ENCODE measurements around the gene RFLNA.

- TF ChIP-seq CTCF (IDR thresholded peaks at IDR 0.05), result no peak
- TF ChIP-seq EZH2 (IDR thresholded peaks at IDR 0.05; ENCODE audit: borderline replicate concordance, insufficient read depth, low read depth, low read length, poor library complexity, severe bottlenecking), result no peak
Measured at GRCh38 chr12:124314207-124314606, 19.3 kb downstream of the RFLNA start.
